ENCODE measurements around the gene DHPS.
A peak's percentile ranks its signal among the peaks of the same experiment; 100 is the strongest.

DHPS gene

DNA sequence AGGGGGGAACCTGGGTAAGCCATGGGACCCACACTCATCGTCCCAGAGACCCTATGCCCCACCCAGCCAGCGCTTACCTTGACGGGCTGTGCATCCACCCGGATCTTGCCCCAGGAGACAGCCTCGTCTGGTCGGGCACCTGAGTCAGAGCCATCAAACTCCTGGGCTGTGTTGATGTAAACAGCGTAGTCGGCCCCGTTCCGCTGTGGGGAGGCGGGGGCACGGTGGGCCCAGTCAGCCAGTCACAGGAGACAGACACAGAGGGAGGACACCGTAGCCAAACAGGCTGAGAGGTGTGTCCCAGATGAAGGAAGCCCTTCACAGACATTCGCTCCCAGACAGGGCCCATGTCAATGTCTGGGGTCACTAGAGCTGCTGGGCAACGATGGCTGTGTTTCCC, 5.7 kb downstream of the DHPS start:
- no peak for DNase-seq (ENCODE audit: low read depth in 3 of 3, low spot score in 1 of 3)

DNA sequence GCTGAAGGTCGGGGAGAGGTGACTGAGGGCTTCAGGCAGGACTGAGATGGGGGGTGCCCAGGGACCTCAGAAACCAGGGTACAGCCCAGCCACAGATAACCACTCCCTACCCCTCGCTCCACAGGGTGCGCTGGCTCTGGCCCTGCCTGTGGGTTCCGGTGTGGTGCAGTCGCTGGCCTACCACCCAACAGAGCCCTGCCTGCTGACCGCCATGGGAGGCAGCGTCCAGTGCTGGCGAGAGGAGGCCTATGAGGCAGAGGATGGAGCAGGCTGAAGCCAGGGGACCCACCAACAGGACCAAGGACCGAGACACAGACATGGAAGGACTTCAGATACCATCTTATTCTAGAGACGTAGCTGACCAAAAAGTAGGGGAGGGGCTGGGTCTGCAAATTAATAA, 6.3 kb downstream of the DHPS start:
- DNase-seq (ENCODE audit: low read depth in 3 of 3, low spot score in 1 of 3) = no peak

DNA sequence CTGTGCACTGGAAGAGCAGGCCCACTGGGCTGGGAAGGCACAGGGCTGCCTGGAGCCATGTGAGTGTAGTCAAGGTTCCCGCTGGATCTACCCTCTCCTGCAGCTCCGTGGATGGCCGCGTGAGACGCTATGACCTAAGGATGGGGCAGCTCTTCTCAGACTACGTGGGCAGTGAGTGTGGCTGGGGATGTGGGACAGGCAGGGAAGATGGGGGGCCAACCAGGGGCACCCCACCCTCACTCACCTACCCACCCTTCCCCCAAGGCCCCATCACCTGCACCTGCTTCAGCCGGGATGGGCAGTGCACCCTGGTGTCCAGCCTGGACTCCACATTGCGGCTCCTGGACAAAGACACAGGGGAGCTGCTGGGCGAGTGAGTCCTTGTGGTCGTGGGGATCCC, 8.9 kb downstream of the DHPS start:
- DNase-seq (ENCODE audit: low read depth in 3 of 3, low spot score in 1 of 3) = no peak

DNA sequence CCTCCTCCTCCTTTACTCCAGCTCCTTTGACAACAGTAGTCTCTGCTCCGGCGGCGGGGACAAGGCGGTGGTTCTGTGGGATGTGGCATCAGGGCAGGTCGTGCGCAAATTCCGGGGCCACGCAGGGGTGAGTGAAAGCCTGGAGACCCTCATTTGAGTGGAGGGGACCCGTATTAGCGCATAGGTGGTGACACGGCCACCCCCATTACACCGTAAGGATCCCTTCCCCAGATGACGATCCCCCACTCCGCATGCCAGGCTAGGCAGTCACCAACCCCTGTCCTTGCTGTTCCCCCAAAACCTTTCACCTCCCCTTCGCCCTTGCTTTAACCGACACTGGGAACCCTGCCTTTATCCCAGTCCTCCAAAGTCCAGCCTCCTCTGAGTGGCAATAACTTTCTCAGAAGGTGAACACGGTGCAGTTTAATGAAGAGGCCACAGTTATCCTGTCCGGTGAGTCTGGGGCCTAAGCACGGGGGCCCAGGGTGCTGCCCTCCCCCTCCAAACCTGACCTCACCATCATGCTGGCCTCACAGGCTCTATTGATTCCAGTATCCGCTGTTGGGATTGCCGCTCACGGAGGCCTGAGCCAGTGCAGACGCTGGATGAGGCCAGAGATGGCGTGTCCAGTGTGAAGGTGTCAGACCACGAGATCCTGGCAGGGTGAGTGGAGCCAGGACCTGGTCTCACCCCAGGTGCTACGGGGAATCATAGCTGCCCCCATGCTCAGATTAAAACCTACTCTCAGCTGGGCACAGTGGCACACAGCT, 11.3 kb downstream of the DHPS start:
- no peak for DNase-seq (ENCODE audit: low read depth in 3 of 3, low spot score in 1 of 3)

DNA sequence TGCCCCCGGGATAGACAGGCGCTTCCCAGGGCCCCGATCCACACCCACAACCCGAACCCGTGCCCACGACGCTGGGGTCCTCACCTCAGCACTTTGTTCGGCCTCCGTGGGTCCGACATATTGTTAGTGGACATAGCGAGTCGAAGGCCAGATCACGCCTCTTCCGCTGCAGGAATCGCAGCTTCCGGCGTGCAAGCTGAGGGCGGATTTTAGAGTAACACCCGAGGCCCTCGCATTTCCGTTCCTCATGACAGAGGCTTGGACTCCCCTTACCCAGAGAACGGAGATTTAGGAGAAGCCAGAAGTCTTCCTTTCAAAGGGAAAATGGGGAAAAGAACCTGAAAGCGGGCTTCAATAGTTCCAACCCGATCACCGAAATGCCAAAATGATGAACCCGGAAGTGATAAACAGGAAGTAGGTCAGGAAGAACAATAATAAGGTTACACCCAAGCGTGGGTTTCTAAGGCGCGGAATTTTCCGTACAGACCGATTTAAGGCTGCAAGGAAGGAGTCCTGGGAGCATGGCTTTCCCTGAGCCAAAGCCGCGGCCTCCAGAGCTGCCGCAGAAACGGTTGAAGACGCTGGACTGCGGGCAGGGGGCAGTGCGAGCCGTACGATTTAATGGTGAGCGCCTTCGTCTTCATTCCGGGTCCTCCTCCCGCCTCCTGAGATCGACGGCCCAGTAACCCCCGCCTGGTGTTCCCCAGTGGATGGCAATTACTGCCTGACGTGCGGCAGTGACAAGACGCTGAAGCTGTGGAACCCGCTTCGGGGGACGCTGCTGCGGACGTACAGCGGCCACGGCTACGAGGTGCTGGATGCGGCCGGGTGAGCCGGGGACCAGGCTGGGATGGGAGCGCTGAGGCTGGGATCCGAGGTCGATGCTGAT, 12.2 kb downstream of the DHPS start:
- peak; percentile 35 to 62 (median 58) for DNase-seq (ENCODE audit: low read depth in 3 of 3, low spot score in 1 of 3)

DNA sequence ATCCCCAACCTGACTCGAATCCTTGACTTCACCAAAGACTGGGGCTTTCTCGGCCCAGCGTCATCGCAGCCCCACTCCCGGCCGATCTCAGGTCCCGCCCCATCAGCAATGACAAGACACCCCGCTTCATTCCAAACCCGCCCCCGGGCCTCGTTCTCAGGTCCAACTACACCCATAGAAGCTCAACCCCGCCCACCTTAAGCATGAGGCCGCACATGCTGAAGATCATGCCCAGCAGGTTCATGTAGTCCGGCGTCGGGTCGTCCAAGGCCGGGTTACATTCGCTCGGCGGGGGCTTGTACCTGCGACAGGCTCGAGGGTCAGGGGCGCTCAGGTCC, 12.8 kb downstream of the DHPS start:
- peak in 2 of 3 donors; percentile 30 to 48 for DNase-seq (ENCODE audit: low read depth in 3 of 3, low spot score in 1 of 3)

DNA sequence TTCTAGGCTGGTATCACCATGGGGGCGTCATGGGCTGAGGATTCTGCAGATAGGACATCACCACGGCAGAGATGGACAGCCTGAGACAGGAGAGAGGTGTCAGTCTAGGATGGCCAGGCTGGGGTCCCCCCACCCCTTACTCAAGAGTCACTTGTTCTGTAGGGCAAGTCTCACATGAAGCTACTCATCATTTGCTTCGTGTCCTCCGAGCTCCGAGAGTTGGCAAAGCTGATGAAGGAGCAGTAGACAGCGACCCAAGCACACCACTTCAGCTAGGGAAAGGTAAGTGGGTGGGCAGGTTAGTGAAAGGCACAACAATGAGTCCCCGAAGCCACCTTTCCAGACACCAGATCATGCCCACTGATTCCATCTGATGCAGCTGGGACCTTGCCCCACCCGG, 13.3 kb downstream of the DHPS start:
- no peak for DNase-seq (ENCODE audit: low read depth in 3 of 3, low spot score in 1 of 3)

DNA sequence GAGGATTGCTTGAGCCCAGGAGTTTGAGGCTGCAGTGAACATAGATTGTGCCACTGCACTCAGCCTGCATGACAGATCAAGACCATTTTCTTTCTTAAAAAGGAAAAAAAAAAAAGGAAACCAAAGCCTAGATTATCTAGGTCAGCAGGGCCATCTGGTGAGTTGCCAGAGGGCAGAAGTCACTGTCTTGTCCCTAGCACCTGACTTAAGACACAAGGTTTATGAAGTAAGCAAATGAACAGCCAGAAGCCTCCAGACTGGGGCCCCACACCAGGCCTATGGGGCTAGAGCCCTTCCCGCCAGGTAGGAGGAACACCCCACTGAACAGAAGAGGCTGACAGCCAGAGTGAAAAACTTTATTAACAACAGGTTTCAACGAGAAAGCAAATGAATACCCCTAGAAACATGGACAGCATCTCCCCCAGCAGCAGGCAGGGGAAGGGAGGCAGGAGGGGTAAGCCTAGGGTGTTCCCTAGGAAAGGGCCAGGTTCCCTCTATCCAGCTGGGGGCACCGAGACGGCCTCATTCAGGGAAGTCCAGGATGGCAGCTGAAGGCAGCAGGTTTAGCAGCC, 13.9 kb downstream of the DHPS start:
- DNase-seq (ENCODE audit: low read depth in 3 of 3, low spot score in 1 of 3) = no peak

DNA sequence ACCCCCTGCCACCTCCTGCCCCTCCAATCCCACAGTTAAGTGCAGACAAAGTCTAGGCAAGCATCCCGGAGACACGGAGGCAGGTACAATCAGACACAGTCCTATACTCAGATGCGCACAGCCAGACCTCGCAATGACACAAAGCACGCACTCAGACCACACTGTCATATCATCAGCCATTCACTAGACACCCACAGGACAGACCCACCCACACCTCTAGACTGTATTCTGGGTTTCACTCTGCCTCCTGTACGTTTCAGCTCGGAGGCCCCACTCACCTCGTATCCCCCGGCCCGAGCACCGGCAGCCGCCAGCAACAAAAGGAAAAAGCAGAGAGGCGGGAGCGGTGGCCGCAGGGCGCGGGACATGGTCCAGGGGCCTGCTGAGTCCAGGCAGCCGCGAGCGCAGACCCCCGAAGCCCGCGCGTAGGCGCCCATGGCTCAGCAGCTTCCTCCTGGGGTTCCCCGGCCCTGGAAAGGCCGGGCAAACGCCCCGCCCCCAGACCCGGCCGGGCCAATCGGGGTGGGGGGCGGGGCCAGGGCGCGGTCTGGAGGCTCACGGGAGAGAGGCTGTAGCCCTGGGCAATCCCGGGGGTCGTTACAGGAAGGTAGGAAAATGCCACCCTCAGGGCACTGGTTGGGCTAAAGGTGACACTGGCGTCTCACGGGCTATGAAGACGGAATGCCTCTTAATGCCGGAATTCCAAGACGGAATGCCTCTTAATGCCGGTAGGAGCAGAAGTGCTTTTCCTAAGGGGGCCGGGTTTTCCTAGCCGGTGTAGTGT, 15.2 kb downstream of the DHPS start, which contains the start of the genes MAN2B1 and WDR83:
MAN2B1 (minus strand) TSS at position 478 of the 784 bp plus-strand sequence; CDS start at position 437, 41 bp downstream.
WDR83 (plus strand) TSS at position 543 of the 784 bp plus-strand sequence. CDS start 2,984 bp downstream, outside the sequence.
- peak; percentile 45 to 79 (median 58) for DNase-seq (ENCODE audit: low read depth in 3 of 3, low spot score in 1 of 3)

DNA sequence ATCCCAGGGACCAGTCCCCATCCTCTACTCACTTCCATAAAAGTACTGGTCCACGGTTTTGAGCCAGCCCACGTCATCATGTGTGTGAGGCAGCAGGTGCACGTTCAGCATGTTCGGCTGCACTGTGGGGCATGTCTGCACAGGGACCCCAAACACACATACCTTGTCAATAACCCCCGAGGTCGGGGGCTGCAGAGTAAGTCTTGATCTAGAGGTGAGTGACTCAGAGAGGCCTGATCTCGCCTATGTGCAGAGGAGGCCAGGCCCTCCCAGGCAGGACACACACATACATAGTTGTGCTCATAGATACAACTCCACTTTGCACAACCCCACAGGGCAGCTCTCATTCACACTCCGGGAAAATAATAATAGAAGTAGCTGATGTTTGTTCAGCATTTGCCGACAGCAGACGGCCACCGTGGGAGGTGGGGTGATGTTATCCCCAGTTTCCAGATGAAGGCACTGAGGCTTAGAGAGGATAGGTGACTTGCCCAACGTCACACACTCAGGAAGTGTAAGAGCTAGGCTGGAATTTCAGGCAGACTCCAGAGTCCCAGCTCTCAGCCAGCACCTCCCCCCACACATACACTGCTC, 15.9 kb downstream of the DHPS start:
- DNase-seq (ENCODE audit: low read depth in 3 of 3, low spot score in 1 of 3) = no peak

DNA sequence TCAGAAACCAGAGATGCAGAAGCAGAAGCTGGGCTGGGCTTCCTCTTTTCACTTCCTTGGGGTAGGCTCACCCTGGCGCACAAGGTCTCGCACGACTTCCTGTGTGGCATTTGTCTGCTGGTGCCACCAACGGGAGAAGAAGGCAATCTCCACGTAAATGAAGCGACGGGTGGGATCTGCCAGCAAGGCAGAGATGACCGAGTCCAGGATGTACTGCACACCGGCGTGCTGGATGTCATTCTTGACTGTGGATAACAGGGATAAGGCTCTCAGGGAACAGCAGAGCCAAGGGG, 16.5 kb downstream of the DHPS start:
- no peak for DNase-seq (ENCODE audit: low read depth in 3 of 3, low spot score in 1 of 3)

DNA sequence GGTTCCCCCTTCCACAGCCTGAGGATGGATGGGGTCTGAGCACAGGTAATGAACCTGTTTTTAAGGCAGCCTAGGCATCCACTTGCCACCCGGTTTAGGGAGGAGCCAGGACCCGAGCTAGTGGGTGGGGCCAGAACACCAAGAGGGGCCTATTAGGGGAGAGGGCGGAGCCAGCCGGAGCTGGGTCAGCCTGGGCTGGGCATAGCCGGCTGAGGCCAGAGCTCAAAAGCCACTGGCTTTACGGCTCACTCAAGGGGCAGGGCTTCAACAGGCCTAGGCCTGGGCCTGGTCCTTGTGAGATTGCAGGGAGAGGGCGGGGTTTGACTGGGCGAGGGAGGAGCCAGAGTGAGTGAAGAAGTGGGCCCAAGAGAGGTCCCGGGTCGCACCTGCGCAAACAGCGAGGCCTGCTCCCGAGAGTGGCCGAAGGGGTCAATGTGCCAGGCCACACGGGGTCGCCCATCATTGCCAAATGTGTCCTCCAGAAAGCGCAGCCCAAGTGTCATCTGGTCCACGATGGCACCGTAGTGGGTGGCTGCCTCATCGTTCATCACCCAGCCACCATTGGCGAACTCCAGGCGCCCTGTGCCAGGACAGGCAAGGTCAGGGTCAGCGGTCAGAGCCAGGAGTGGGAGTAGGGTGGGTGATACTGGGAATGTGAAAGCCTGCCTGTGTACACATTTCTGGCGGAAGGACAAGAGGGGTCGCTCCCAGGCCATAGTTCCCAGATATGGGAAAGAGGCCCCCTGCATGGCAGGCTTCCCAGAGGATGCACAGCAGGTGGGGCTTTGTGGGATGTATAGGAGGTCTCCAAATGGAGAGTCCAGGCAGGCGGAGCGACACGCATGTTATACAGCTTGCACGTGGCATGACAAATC, 17.0 kb downstream of the DHPS start:
- no peak for DNase-seq (ENCODE audit: low read depth in 3 of 3, low spot score in 1 of 3)

DNA sequence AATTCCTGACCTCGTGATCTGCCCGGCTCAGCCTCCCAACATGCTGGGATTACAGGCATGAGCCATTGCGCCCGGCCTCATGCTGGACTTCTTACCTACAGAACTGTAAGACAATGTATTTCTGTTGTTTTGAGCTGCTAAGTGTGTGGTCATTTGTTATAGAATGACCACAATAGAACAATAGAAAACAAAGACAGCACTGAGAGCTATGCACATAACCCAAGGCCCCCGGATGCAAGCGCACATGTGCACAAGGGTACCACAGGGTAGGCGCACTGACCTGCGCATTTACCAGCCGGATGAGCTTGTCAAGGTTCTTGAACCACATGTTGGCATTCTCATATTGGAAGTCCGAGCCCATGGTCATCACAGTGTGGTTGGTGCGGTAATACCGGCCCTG, 20.7 kb downstream of the DHPS start:
- DNase-seq (ENCODE audit: low read depth in 3 of 3, low spot score in 1 of 3) = no peak

DNA sequence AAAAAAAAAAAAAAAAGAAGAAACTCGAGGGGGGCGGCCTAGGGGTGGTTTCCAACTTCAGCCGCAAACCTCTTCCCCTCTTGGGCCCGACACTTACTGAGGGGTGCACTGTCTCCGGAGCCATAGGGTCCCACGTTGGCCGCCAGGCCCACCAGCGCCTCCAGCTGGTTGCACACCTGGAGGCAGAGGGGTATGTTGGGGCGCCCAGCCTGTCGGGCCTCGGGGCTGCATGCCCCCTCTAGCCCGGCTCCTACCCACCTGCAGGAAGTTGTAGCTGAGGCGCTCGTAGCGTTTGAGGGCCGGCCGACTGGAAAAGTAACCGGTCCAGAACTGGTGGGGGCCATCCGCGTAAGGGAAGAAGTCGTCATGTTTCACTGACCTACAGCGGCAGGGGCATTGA, 23.7 kb downstream of the DHPS start:
- no peak for DNase-seq (ENCODE audit: low read depth in 3 of 3, low spot score in 1 of 3)

DNA sequence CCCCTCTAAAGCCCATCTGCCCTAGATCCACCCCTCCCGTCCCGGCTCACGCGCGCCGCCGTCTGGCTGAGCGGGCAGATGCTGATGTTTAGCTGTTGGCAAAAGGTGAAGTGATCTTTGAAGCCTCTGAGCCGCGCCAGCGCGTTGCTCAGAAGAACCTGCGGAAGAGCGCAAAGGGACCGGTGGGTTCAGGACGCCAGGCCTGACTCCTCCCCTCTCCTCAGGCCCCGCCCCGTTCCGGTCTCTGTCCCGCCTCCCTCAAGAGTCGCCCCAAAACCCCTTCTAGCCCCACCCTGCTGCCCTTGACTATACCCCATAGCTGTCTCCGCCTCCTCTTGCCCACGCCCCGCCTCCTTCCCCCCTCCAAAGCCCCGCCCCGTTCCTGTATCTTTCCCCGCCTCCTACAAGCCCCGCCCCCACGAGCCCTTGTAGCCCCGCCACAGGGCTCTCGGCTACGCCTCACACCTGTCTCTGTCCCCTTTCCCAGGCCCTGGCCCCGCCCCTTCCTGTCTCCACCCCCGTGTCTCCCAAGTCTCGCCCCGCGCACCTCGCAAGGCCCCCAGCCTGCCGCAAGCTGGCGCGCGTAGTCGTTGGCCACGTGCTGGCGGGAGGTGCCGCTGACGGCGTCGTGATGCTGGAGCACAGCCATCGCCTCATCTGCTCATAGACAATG, 24.6 kb downstream of the DHPS start:
- no peak for DNase-seq (ENCODE audit: low read depth in 3 of 3, low spot score in 1 of 3)

DNA sequence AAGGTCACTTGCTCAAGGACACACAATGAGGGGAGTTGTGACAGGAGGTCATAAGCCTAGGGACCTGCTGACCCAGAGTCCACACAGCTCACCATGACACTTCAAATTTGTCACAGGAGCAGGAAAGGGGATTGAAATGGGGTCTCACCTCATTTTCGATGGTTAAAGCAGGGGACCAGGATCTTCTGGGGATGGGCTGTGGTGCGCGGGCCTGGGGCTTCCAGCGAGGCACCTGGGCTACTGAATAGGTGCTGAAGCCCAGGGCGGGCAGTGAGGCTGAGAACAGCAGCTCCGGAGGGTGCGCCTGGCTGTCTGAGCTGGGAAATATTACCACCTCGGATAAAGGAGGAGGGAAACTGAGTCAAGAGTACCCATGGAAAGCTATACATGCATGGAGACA, 26.1 kb downstream of the DHPS start:
- DNase-seq (ENCODE audit: low read depth in 3 of 3, low spot score in 1 of 3) = no peak

DNA sequence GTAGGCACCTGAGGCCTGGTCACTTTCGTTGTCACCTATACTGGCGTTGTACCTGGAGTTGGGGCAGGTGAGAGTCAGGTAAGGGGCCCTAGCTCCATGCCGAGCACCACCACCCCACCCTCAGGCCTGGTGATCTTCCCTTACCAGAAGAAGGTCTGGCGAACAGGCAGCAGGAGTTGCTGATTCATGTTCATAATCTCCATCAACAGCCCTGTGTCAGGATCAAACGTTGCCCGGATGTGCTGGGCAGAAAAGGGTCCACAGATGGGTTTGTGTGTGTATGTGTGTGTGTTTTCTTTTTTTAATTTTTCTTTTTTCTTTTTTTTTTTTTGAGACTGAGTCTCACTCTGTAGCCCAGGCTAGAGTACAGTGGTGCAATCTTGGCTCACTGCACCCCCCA, 29.5 kb downstream of the DHPS start:
- no peak for DNase-seq (ENCODE audit: low read depth in 3 of 3, low spot score in 1 of 3)

DNA sequence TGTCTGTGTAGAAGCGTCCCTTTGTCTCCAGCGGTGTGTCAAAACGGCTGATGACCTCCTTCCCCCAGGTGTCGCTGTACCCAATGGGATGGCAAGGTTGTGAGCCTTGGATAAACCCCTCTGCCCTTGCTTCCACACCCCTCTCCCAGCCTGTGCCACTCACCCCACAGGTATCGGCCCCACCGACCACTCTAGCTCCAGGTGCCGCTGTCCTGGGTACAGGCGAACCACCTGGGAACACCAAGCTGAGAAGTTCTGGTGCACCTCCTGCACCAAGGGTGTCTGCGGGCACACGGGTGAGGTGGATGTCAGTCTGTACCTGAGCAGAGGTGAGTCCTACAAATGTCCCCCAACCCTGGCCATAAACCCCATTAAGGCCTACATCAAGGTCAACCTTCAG, 31.7 kb downstream of the DHPS start:
- no peak for DNase-seq (ENCODE audit: low read depth in 3 of 3, low spot score in 1 of 3)

DNA sequence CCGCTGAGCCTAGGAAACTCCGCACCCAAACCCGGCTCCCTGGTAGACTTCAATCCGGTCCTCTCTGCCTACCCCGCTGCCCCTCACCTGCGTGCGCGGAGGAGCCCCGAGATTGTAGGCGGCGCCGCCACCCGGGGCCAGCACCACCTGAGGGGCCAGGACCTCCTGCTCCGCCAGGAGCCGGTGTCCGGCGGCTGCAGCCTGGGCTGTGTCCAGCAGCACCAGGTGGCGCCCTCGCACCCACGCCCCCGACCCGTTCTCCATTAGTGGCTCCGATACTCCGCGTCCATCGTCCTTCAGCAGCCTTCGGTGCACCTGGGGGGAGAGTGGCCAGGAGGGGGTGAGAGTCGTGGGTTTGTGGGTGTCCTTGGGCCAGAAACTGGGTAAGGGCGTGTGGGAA, 33.6 kb downstream of the DHPS start:
- no peak for DNase-seq (ENCODE audit: low read depth in 3 of 3, low spot score in 1 of 3)
